ENCODE measurements around the gene ZSCAN5C.
A peak's percentile ranks its signal among the peaks of the same experiment; 100 is the strongest.
"Not testable (repeated sequence)": the region's sequence is repeated elsewhere in the genome, so short reads cannot be mapped to it uniquely, and the experiment has no call there.

ZSCAN5C gene

GRCh38 chr19:56193981-56194640 is 8.0 kb upstream of the ZSCAN5C start:
- no peak for DNase-seq (ENCODE audit: low read depth in 2 of 2)

GRCh38 chr19:56197646-56198045 is 4.4 kb upstream of the ZSCAN5C start, which contains the start of gene ZSCAN5B:
Gene ZSCAN5B, minus strand, starts transcription at chr19:56197783. Its CDS starts 4,731 bp downstream, at chr19:56193052.
- not testable (repeated sequence) for DNase-seq (ENCODE audit: low read depth in 2 of 2)

GRCh38 chr19:56199687-56200086 is 2.4 kb upstream of the ZSCAN5C start:
- no peak for DNase-seq (ENCODE audit: low read depth in 2 of 2)

DNA sequence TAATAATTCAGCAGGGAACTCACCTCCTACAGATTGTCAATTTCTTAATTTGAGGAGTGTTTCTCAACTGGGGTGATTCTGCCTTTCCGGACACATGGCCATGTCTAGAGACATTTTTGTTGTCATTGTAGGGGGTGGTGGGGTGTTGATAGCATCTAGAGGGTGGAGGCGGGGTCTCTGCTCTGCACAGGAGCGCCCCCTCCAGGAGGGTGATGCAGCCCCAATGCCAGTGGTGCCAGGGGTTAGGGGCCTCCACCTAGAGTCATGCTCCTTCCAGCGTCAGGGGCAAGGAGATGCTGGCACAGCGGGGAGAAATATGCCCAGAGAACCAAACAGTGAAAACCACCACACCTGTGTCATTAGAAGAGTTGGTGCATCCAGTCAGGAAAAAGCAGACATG is 5.5 kb downstream of the ZSCAN5C start:
- not testable (repeated sequence) for DNase-seq (ENCODE audit: low read depth in 2 of 2)

DNA sequence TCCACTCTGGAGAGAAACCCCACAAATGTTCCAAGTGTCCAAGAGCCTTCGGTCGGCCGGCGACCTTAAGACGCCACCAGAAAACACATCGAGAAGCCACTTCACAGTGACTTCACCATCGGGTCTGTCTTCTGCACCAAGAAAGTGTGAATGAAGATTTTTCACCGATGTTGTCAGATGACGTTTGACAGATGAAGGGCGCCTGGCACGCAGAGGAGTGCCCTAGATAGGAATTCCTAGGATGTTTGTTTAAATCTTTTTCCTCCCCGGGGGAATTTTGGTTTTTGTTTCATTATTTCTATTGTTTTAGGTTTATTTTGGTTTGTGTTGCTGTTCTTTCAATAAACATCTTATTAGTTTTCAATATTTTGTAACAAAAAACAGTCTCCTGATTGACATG is 7.0 kb downstream of the ZSCAN5C start:
- no peak for DNase-seq (ENCODE audit: low read depth in 2 of 2)

DNA sequence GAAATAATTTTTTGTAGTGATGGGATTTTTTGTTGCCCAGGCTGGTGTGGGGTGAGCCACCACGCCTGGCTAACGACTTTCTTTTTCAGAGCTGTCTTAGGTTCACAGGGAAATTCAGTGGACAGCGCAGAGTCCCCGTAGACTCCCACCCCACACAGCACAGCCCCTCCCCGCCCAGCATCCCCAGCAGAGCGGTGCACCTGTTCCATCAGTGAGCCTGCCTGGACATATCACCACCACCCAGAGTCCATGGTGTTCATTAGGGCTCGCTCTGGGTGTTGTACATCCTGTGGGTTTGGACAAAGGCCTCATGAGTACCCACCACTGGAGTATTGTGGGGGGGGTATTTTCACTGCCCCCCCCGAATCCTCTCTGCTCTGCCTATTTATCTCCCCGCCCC is 8.0 kb downstream of the ZSCAN5C start:
- DNase-seq (ENCODE audit: low read depth in 2 of 2), result not testable (repeated sequence)

DNA sequence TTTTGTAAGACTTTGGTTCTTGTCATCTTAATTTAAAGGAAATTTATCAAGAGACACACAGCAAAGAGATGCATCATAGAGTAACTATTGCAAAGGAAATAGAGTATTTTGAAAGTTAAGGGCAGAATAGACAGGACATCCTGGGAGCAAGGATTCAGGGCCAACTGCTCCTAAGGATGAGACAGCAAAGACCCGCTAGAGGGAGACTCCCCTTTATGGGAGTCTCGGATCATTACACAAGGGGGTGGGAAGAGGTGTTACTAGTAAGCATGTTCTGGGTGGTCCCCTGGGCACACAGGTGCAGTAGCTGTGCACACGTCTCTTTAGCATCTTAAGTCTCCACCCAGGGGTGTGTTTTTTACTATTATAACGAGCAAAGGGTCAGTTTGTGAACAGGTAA is 9.6 kb downstream of the ZSCAN5C start:
- DNase-seq (ENCODE audit: low read depth in 2 of 2), result no peak

DNA sequence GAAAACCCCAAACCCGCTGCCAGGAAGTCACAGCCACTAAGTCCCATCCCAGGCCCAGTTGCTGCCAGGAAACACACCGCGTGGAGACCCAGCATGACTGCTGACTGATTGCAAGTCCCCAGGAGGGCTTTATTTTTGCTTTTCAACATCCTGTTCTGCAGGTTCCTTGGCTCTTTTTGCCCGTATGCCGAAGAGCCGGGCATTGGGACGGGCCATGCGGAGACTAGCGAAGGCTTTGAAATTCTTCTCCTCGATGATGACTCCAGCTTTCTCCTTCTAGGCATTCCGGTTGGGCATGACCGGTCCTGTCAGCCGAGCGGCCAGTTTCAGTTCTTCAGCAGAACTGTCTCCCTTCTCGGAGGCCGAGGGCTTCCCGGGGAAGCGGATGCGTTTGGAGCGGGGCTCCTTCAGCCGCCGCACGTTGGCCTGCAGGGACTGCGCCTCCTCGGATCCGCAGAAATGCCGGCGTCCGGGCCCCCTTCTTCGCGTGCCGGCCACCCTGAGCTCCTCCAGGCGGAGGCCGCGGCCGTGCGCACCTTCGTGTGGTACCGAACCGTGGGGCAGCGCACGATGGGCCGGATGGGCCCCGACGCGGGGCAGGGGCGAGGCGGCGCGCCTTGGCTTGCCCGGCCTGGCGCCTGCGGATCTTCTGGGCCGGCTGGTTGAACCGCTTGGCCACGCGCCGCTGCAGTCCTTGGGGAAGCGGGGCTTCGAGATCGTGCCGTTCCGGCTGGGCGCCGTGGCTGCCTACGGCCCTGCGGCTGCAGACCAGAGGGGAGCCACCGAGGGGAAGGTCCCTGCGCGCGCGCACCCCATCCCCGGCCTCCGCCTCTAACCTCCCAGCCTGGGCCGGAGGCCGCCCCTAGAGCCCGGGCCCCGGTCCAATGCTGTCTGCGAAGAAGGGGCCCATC is 15.2 kb downstream of the ZSCAN5C start:
- DNase-seq (ENCODE audit: low read depth in 2 of 2), result no peak

DNA sequence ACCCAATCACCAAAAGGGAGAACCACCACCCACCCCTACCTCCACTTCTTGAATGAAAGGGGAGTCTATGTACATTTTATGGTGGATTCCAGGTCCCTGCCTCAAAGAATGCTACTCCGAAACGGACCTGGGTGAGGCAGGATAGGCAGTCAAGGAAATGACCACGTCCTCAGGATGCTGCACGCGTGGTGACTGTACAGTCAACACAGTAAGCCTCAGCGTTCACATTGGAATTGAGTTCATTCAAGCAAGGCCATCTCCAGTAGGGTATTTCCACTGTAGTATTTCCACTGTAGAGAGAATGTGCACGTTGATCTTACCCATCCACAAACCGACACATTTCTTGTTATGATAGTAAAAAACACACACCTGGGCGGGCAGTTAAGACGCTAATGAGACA is 16.9 kb downstream of the ZSCAN5C start:
- DNase-seq (ENCODE audit: low read depth in 2 of 2), result no peak

- DNase-seq (ENCODE audit: low read depth in 2 of 2), result not testable (repeated sequence)
Measured at GRCh38 chr19:56221442-56221841, 19.4 kb downstream of the ZSCAN5C start.

DNA sequence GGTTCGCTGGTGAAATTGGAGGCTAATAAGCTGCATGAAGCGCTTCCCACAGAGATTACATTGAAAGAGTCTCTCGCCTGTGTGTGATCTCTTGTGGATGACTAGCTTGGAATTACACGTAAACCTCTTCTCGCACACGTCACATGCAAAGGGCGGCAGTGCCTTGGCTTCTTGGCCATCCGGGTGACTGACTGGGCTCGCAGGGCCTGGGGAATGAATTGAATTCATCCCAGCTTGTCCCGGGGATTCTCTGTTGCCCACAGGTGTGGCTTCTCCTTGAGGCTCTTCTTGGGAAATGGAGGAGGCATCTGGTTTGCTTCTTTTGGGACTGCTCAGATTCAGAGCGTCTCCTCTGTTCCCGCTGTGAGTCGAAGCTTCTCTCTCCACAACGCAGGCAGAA is 19.8 kb downstream of the ZSCAN5C start:
- DNase-seq (ENCODE audit: low read depth in 2 of 2), result no peak

DNA sequence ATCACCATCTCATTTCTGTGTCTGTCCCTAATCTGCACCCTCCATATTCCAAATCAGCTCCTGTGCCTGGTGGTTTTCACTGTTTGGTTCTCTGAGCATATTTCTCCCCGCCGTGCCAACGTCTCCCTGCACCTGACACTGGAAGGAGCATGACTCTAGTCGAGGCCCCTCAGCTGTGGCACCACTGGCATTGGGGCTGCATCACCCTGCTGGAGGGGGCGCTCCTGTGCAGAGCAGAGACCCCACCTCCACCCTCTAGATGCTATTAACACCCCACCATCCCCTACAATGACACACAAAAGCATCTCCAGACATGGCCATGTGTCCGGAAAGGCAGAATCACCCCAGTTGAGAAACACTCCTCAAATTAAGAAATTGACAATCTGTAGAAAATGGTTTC is 20.8 kb downstream of the ZSCAN5C start:
- no peak for DNase-seq (ENCODE audit: low read depth in 2 of 2)

GRCh38 chr19:56223481-56223880 is 21.4 kb downstream of the ZSCAN5C start:
- DNase-seq (ENCODE audit: low read depth in 2 of 2), result no peak

- no peak for DNase-seq (ENCODE audit: low read depth in 2 of 2)
Measured at GRCh38 chr19:56245121-56245740, 43.2 kb downstream of the ZSCAN5C start.

- not testable (repeated sequence) for DNase-seq (ENCODE audit: low read depth in 2 of 2)
Measured at GRCh38 chr19:56245764-56246163, 43.7 kb downstream of the ZSCAN5C start.

DNA sequence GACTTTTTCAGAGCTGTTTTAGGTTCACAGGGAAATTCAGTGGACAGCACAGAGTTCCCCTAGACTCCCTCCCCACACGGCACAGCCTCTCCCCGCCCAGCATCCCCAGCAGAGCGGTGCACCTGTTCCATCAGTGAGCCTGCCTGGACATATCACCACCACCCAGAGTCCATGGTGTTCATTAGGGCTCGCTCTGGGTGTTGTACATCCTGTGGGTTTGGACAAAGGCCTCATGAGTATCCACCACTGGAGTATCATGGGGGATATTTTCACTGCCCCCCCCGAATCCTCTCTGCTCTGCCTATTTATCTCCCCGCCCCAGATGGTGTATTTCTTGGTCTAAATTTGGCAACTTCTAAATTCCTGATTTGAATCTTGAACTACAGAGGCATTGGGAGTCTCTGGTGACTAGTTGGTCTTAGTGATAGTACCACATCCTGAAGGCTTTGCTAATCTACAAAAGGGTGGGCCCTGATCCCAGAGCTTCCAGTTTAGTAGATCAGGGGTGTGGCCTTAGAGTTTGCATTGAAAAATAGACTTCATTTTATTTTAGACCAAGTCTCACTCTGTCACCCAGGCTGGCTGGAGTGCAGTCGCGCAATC is 46.8 kb downstream of the ZSCAN5C start:
- DNase-seq (ENCODE audit: low read depth in 2 of 2), result not testable (repeated sequence)

DNA sequence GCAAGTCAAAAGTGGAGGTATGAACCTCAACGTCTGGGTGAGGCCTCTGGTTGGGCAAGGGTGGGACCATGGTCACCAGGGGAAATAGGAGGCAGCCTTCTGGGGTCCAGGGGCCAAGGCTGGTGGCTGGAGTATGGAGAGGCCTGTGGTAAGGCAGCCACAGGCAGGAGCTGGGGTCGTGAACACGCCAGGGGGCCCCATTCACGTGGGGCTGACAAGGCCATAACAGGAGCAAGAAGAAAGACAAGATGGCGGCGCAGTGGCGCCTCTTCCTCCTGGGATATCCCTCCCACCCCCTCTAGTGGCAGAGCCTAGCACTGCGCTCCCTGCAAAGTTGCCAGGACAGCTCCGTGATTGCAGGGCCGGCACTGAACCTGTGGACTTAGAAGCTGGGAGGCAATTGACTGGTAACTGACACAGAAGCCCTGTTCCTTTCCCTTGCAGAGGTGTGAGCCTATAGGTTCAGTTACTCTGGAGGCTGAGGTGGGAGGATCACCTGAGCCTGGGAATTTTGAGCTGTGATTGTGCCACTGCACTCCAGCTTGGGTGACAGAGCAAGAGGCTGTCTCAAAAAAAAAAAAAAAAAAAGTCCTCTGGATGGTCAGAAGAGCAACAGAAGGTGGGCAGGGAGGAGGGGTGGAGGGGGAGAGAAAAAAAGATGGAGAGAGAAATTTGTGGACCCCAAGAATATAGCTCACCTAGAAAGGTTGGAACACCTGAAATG is 50.8 kb downstream of the ZSCAN5C start:
- peak; percentile 66 to 80 for DNase-seq (ENCODE audit: low read depth in 2 of 2)

DNA sequence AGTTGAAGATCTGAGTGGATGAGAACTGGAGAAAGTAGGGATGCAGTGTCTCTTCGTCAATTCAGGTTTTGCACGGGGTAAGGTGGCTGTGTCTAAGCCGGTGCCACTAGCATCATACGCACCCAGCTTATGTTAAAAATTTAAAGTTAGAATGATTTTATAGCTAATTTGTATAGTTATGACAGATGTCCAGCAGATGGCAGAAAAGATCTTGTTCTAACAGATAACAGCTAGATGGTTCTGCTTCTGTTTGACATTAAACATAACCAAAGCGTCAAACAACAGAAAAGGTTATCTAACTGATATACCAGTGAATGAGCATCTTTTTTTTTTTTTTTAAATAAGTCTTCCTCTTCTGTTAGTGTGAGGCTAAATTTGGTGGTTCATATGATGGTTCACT is 51.7 kb downstream of the ZSCAN5C start:
- no peak for DNase-seq (ENCODE audit: low read depth in 2 of 2)

GRCh38 chr19:56258272-56258671 is 56.2 kb downstream of the ZSCAN5C start:
- no peak for DNase-seq (ENCODE audit: low read depth in 2 of 2)
